HUES64 (cell line): ENCODE measurements around the gene SLC46A2.

ENCODE experiments used
- H3K27ac ChIP-seq: 2 replicates; pipeline ENCODE4 v1.7.0; 2013; ENCODE audit warnings: low read depth, low read length, inconsistent platforms
- H3K27me3 ChIP-seq: 2 replicates; pipeline ENCODE4 v1.6.1; 2013; ENCODE audit warnings: mild to moderate bottlenecking, low read length; ENCODE audit not compliant: insufficient read depth
- H3K36me3 ChIP-seq: 2 replicates; pipeline ENCODE4 v1.6.1; 2013; ENCODE audit warnings: mild to moderate bottlenecking, low read length; ENCODE audit not compliant: insufficient read depth
- H3K4me1 ChIP-seq: 2 replicates; pipeline ENCODE4 v1.6.1; 2013; ENCODE audit warnings: mild to moderate bottlenecking, low read length, moderate library complexity; ENCODE audit not compliant: insufficient read depth
- H3K4me3 ChIP-seq: 2 replicates; pipeline ENCODE4 v1.5.1; 2013; ENCODE audit warnings: mild to moderate bottlenecking, low read length, moderate library complexity
- H3K9ac ChIP-seq: 2 replicates; pipeline ENCODE4 v1.6.1; 2013; ENCODE audit warnings: mild to moderate bottlenecking, low read depth, low read length
- H3K9me3 ChIP-seq: 2 replicates; pipeline ENCODE4 v1.6.1; 2013; ENCODE audit warnings: low read depth, low read length; ENCODE audit not compliant: insufficient read depth
- WGBS: fragments of 150-250, 120-280 bp; methylation state at CpG from one replicate; pipeline ENCODE4 v1.1.7; 2013; ENCODE audit warnings: missing lambda C conversion rate; 5-methylcytosine and 5-hydroxymethylcytosine counted together

Gene SLC46A2

DNA sequence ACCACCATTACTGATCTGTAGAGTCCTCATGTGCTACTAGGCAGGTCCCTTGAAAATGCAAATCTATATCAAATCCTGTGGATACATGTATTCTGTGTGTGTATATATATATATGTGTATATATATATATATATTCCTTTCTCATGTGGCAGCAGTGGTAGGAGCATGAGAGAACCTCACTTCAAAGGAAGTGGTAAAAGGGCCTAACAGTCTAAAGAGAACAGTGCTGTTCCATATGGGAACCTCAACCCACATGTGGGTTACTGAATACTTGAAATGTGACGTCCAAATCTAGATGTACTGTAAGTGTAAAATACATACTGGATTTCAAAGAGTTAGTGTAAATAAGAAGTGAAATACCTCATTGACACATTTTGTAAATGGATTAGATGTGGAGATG, 5.4 kb downstream of the SLC46A2 start:
- H3K36me3 ChIP-seq = no peaks in the 10 kb centered on the region
- H3K4me3 ChIP-seq = no peak overlapping the region
- WGBS = 95% methylated on average over 1 of the region's 1 CpG
- no peaks in the 10 kb centered on the region for H3K4me1 ChIP-seq
- no peak overlapping the region for H3K27ac ChIP-seq
- H3K27me3 ChIP-seq = peaks cover 12% of the 10 kb centered on the region
- H3K9ac ChIP-seq = no peak overlapping the region
- no peaks in the 10 kb centered on the region for H3K9me3 ChIP-seq

GRCh38 chr9:112884721-112885120, 6.0 kb downstream of the SLC46A2 start:
- H3K4me3 ChIP-seq = no peak overlapping the region
- WGBS = 94% methylated on average over 5 of the region's 5 CpGs
- H3K9ac ChIP-seq = no peak overlapping the region; the same call in 1 of the 2 replicates
- H3K36me3 ChIP-seq = no peaks in the 10 kb centered on the region
- H3K27ac ChIP-seq = no peak overlapping the region
- H3K27me3 ChIP-seq = peaks cover 6% of the 10 kb centered on the region
- no peaks in the 10 kb centered on the region for H3K9me3 ChIP-seq
- H3K4me1 ChIP-seq = no peaks in the 10 kb centered on the region

DNA sequence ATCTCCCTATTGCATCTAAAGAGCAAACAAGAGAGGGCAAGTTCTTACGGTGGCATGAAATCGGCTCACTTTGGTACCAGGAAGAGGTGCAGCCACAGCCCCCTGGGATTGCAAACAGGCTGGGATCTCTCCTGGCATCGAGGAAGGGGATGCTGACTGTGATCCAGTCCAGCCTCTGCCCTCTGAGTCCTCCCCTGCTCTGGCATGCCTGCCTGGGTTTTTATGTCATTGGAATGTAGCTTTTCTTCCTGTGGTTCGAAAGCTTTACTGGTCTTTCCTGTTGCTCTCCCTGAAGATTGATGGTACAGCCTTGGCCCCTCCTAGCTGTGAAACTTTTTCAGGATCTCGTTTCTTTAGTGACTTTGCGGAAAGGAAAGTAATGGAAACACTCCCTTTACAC, 6.6 kb downstream of the SLC46A2 start:
- Histone ChIP-seq H3K36me3 (no peaks in the 10 kb centered on the region), H3K27ac (no peak overlapping the region), H3K27me3 (no peaks in the 10 kb centered on the region; the same call in 1 of the 2 replicates), H3K4me3 (no peak overlapping the region), H3K9me3 (no peaks in the 10 kb centered on the region), H3K4me1 (no peaks in the 10 kb centered on the region), H3K9ac (no peak overlapping the region; the same call in 1 of the 2 replicates)
- WGBS = 89% methylated on average over 6 of the region's 6 CpGs

DNA sequence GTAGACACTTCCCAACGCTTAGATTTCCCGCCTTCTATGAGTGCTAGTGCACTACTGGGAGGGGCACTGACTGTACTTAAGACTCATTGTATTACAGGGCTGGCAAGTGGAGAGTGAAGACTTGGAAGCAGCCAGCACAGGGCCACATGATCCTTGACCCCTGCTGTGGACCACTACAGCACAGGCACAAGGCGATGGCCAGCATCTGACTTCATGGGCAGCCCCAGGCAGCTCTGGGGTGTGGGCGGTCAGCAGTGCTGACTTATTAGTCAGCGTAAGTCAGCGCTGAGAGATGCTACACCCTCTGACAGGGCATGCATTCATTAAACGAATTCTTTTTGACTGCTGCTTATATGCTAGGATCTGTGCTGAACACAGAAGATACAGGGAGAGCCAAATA, 9.3 kb downstream of the SLC46A2 start:
- no peaks in the 10 kb centered on the region for H3K4me1 ChIP-seq
- H3K27ac ChIP-seq = no peak overlapping the region
- no peak overlapping the region for H3K4me3 ChIP-seq
- H3K9me3 ChIP-seq = no peaks in the 10 kb centered on the region
- H3K27me3 ChIP-seq = no peaks in the 10 kb centered on the region
- H3K36me3 ChIP-seq = no peaks in the 10 kb centered on the region
- WGBS = 90% methylated on average over 7 of the region's 7 CpGs
- no peak overlapping the region for H3K9ac ChIP-seq

GRCh38 chr9:112880650-112881049, 10.0 kb downstream of the SLC46A2 start:
- WGBS = 100% methylated on average over 1 of the region's 1 CpG
- Histone ChIP-seq H3K27ac (no peak overlapping the region), H3K4me1 (no peaks in the 10 kb centered on the region), H3K4me3 (no peak overlapping the region), H3K27me3 (no peaks in the 10 kb centered on the region), H3K36me3 (no peaks in the 10 kb centered on the region), H3K9ac (no peak overlapping the region), H3K9me3 (no peaks in the 10 kb centered on the region)

DNA sequence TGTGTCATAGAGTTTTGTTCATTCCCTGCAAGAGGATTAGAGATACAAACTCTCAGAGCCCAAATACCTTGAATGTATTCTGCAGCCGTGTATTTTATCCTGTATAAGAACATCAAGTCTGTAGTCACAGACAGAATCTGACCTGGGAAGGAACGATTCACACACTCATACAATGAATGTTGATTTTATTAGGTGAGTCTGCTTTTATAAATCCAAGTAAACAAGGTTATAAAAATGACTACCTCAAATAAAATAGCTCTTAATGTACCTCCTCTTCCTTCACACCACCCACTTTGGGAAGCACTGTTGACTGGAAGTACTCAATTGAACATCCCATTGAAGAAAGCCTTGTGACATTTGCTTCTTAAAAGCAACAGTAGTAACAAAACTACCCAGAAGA, 11.9 kb downstream of the SLC46A2 start:
- 91% methylated on average over 1 of the region's 2 CpGs for WGBS
- Histone ChIP-seq H3K4me1 (no peaks in the 10 kb centered on the region), H3K36me3 (0 out of 2 replicates have a peak, but pooled peaks cover 5% of the 10 kb centered on the region), H3K27me3 (no peaks in the 10 kb centered on the region), H3K9me3 (no peaks in the 10 kb centered on the region), H3K9ac (no peak overlapping the region), H3K27ac (no peak overlapping the region), H3K4me3 (no peak overlapping the region)

- no peak overlapping the region for H3K27ac ChIP-seq
- H3K4me1 ChIP-seq = no peaks in the 10 kb centered on the region
- no peaks in the 10 kb centered on the region for H3K9me3 ChIP-seq
- WGBS = 92% methylated on average over 3 of the region's 4 CpGs
- no peak overlapping the region for H3K9ac ChIP-seq
- H3K4me3 ChIP-seq = no peak overlapping the region
- no peaks in the 10 kb centered on the region for H3K27me3 ChIP-seq
- 0 out of 2 replicates have a peak, but pooled peaks cover 5% of the 10 kb centered on the region for H3K36me3 ChIP-seq
Measured at GRCh38 chr9:112873773-112874405, 16.8 kb downstream of the SLC46A2 start.

DNA sequence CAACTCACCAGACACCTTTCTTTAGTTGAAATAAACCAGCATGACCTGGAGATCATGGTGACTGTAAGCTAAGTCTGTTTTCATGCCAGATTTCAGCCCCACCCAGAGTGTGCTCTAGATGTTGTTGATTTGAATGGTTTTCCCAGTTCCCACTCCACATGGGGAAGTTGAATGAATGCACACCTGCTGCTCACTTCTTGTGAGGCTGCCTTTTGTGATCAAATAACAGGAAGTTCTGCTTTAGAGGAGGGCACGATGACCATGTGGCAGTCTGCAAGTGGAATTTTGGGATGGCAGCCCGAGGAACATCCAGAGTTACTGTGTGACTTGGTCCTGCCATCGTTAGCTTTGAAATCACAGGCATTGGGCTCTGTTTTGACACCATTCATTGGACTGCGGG, 18.7 kb downstream of the SLC46A2 start:
- 0 out of 2 replicates have a peak, but pooled peaks cover 5% of the 10 kb centered on the region for H3K36me3 ChIP-seq
- H3K9ac ChIP-seq = no peak overlapping the region
- H3K27me3 ChIP-seq = no peaks in the 10 kb centered on the region
- H3K9me3 ChIP-seq = no peaks in the 10 kb centered on the region
- H3K4me3 ChIP-seq = no peak overlapping the region
- no peak overlapping the region for H3K27ac ChIP-seq
- H3K4me1 ChIP-seq = peaks cover 3% of the 10 kb centered on the region; the same call in 1 of the 2 replicates
- 67% methylated on average over 4 of the region's 4 CpGs for WGBS

GRCh38 chr9:112870556-112870955, 20.1 kb downstream of the SLC46A2 start:
- Histone ChIP-seq H3K4me3 (no peak overlapping the region), H3K27me3 (no peaks in the 10 kb centered on the region), H3K36me3 (0 out of 2 replicates have a peak, but pooled peaks cover 7% of the 10 kb centered on the region), H3K9me3 (no peaks in the 10 kb centered on the region), H3K27ac (no peak overlapping the region), H3K4me1 (peaks cover 3% of the 10 kb centered on the region; the same call in 1 of the 2 replicates), H3K9ac (no peak overlapping the region)
- WGBS = 95% methylated on average over 6 of the region's 6 CpGs

DNA sequence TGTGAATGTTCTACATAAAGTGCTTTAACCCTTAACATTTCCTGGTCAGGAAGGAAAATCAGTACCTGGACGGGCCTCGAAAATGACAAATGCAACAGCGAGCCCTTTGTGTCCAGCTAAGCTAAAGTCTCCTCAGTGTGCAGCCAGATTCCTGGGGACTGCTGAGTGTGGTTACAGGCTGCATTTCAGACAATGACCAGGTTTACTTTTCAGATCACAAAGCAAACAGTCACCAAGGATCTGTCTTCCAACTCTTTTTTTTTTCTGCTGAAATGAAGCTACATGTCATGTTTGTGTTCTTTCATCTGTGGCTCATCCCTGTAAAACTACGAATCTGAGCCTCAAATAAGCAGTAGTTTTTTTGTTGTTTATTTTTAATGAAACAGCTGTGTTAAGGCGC, 20.8 kb downstream of the SLC46A2 start:
- Histone ChIP-seq H3K4me3 (no peak overlapping the region), H3K27ac (no peak overlapping the region; the same call in 1 of the 2 replicates), H3K36me3 (0 out of 2 replicates have a peak, but pooled peaks cover 8% of the 10 kb centered on the region), H3K9ac (no peak overlapping the region), H3K4me1 (peaks cover 3% of the 10 kb centered on the region; the same call in 1 of the 2 replicates), H3K9me3 (no peaks in the 10 kb centered on the region), H3K27me3 (no peaks in the 10 kb centered on the region)
- 89% methylated on average over 5 of the region's 5 CpGs for WGBS

GRCh38 chr9:112869041-112869529, 21.6 kb downstream of the SLC46A2 start:
- Histone ChIP-seq H3K4me3 (no peak overlapping the region), H3K4me1 (peaks cover 3% of the 10 kb centered on the region; the same call in 1 of the 2 replicates), H3K27me3 (no peaks in the 10 kb centered on the region), H3K9me3 (no peaks in the 10 kb centered on the region), H3K36me3 (peaks cover 5% of the 10 kb centered on the region; the same call in 1 of the 2 replicates), H3K9ac (no peak overlapping the region), H3K27ac (no peak overlapping the region; the same call in 1 of the 2 replicates)
- 80% methylated on average over 8 of the region's 8 CpGs for WGBS
